Panc1 (cell line): Measurements from ENCODE around the gene SHISAL1. TPM values are rescaled to one million over a fixed set of nuclear protein-coding genes. Genes with fewer than 3 reads are reported as not detected.

Experiments used
- ATAC-seq: fragments of 200-7000 bp; cut with Tn5 transposase; 2 replicates; pipeline ENCODE4 v1.9.1; 2020; ENCODE audit warnings: mild to moderate bottlenecking, moderate library complexity
- BruUV-seq: library from RNA; stranded (reverse); fragments of 400-500 nt; replicated peaks from 2 replicates; lab custom pipeline; 2021; lab: Mats Ljungman, UMichigan
- CTCF ChIA-PET: fragments of 300-600 bp; sonication (Branson Sonifier 250); formaldehyde crosslinking; loops from one replicate; lab custom pipeline; 2022; ENCODE audit warnings: antibody characterized with exemption; lab: Charles Lee
- POLR2A ChIA-PET: fragments of 300-600 bp; sonication (Branson Sonifier 250); formaldehyde crosslinking; loops from one replicate; lab custom pipeline; 2022; ENCODE audit warnings: antibody characterized with exemption; lab: Charles Lee
- DNase-seq: peaks from one replicate; pipeline ENCODE4 v3.0.0-alpha.2; 2010; ENCODE audit warnings: low read depth, low spot score
- H3K27ac ChIP-seq: 2 replicates; pipeline ENCODE4 v1.5.1; 2011; ENCODE audit warnings: mild to moderate bottlenecking, low read length, inconsistent platforms
- H3K27me3 ChIP-seq: fragments of 200-500 bp; sonication (Bioruptor generic); 2 replicates; pipeline ENCODE4 v1.6.0; 2014; ENCODE audit warnings: low read length, inconsistent platforms; ENCODE audit not compliant: control insufficient read depth, insufficient read depth
- H3K36me3 ChIP-seq: fragments of 200-500 bp; sonication (Bioruptor generic); 2 replicates; pipeline ENCODE4 v1.5.1; 2014; ENCODE audit warnings: inconsistent platforms, mild to moderate bottlenecking, low read length, moderate library complexity; ENCODE audit not compliant: control insufficient read depth, insufficient read depth
- H3K4me1 ChIP-seq: 2 replicates; pipeline ENCODE4 v1.5.1; 2011; ENCODE audit warnings: inconsistent platforms, mild to moderate bottlenecking, low read length, moderate library complexity; ENCODE audit not compliant: control insufficient read depth, insufficient read depth
- H3K4me3 ChIP-seq, 2 experiments: 2 replicates each; pipeline ENCODE4 v1.5.1; 2011 to 2012; ENCODE audit warnings: low read depth in 2 of 2, low read length in 2 of 2, mild to moderate bottlenecking in 2 of 2, inconsistent platforms in 1 of 2, moderate library complexity in 1 of 2
- H3K9me3 ChIP-seq: fragments of 200-500 bp; sonication (Bioruptor generic); 2 replicates; pipeline ENCODE4 v1.5.1; 2014; ENCODE audit warnings: low read depth, mild to moderate bottlenecking, inconsistent platforms, low read length, moderate library complexity; ENCODE audit not compliant: control insufficient read depth, insufficient read depth
- CTCF ChIP-seq: fragments of 450-650 bp; IDR thresholded peaks from 2 replicates; pipeline ENCODE4 v1.5.1; 2017; ENCODE audit warnings: mild to moderate bottlenecking
- POLR2AphosphoS5 ChIP-seq: IDR thresholded peaks from 2 replicates; pipeline ENCODE4 v1.6.1; 2012; ENCODE audit warnings: mild to moderate bottlenecking, low read depth, low read length, moderate library complexity
- REST ChIP-seq, 2 experiments: IDR thresholded peaks; 2 replicates each; pipeline ENCODE4 v1.6.1; 2011 to 2012; ENCODE audit warnings: low read depth in 2 of 2, control low read depth in 1 of 2, low read length in 1 of 2, mild to moderate bottlenecking in 1 of 2, moderate library complexity in 1 of 2; ENCODE audit not compliant: insufficient read depth in 1 of 2
- SIN3A ChIP-seq: IDR thresholded peaks from 2 replicates; pipeline ENCODE4 v1.6.1; 2012; ENCODE audit warnings: low read depth, mild to moderate bottlenecking, low read length, moderate library complexity, borderline replicate concordance; ENCODE audit not compliant: insufficient read depth
- TCF7L2 ChIP-seq: IDR thresholded peaks from 2 replicates; pipeline ENCODE4 v1.6.1; 2011; ENCODE audit warnings: mild to moderate bottlenecking, low read depth, low read length, inconsistent platforms
- in situ Hi-C: cut with HindIII; loops from 2 replicates; pipeline ENCODE4 v1.10.0; 2016; ENCODE audit warnings: low sequenced_read_pairs, low pct_unique_long_range_greater_than_20kb
- intact Hi-C: fragments of 100-400 bp; cut with micrococcal nuclease; formaldehyde crosslinking; loops from one replicate; pipeline ENCODE4 v1.10.0; 2022; ENCODE audit not compliant: unreplicated experiment
- total RNA-seq: library from RNA; stranded (reverse); gene quantifications from one replicate; pipeline ENCODE4 v1.2.1, GENCODE V29; 2021; ENCODE audit not compliant: unreplicated experiment

The SHISAL1 gene
- total RNA-seq, 1 experiment from 2014 or later = 1.2 TPM

DNA sequence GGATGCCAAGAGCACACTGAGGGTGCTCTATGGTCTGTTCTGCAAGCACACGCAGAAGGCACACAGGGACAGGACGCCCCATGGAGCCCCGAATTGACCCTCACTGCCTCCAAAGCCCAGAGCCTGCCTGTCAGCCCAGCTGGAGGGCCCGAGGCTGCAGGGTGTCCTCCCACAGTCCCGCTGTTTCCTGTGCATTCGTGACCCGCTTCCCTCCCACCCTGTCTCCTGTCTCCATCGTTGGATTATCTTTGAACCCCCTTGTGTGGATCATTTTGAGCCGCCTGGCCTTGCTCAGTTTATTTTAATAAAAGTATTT lies 106.5 kb downstream of the SHISAL1 start:
- in situ Hi-C loops (no loop called here), intact Hi-C loops (no loop called here)
- no peaks in the 10 kb centered on the region for H3K36me3 ChIP-seq
- no peaks in the 10 kb centered on the region for H3K27me3 ChIP-seq
- H3K9me3 ChIP-seq = no peaks in the 10 kb centered on the region
- no peak overlapping the region for H3K27ac ChIP-seq
- ChIA-PET POLR2A (no interaction called here), CTCF (no interaction called here)
- ATAC-seq (no peak), DNase-seq (no peak)
- H3K4me1 ChIP-seq = no peaks in the 10 kb centered on the region
- H3K4me3 ChIP-seq = no peak overlapping the region
- no peak for TF ChIP-seq CTCF
- TF ChIP-seq TCF7L2 = no peak
- no peak for TF ChIP-seq SIN3A
- TF ChIP-seq REST (IDR thresholded peaks at IDR 0.05; ENCODE audit: insufficient read depth in 1 of 2, low read depth in 2 of 2, low read length in 1 of 2) = no peak
- TF ChIP-seq POLR2AphosphoS5 = no peak
- no TSS peak for BruUV-seq

DNA sequence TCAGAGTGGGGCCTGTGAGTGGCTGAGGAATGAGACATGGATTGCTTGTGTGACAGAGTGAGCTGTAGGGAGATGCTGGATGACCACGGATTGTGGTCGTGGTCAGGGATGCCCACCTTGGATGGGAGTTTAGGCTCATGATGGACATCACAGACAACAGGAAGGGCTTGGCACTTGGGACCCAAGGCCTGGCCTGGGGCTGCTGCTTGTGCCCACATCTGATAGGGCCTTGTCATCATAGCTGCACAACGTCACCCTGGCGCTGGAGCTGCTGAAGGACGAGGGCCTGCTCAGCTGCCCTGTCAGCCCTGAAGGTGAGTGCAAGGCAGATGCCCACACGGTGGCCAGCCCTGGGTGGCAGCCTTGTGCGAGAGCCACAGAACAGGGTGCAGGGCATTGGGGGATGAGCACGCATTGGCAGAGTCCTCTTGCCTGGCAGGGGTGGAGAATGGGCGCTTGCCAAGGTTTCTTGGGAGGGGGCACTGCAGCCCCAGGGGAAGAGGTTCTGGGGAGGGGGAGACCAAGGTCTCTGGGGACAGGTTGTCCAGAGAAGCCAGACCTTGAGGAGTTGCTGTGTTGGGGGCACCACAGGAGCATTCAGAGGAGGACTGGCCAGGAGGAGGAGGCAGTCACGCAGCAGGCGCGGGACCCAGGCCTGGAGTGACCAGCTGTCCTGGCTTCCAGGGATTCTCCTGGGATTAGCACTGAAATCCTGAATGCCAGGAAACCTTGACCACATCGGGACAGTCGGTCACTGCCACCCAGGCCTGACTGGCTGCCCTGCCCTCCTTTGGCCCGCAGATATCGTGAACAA lies 107.0 kb downstream of the SHISAL1 start:
- ChIA-PET CTCF (no interaction called here), POLR2A (no interaction called here)
- Histone ChIP-seq H3K4me1 (no peaks in the 10 kb centered on the region), H3K9me3 (no peaks in the 10 kb centered on the region), H3K36me3 (no peaks in the 10 kb centered on the region), H3K27me3 (no peaks in the 10 kb centered on the region), H3K27ac (no peak overlapping the region), H3K4me3 (no peak overlapping the region)
- BruUV-seq = no TSS peak
- TF ChIP-seq POLR2AphosphoS5 = no peak
- TF ChIP-seq CTCF = no peak
- TF ChIP-seq REST (IDR thresholded peaks at IDR 0.05; ENCODE audit: insufficient read depth in 1 of 2, low read depth in 2 of 2, low read length in 1 of 2) = no peak
- no peak for TF ChIP-seq SIN3A
- TF ChIP-seq TCF7L2 = no peak
- ATAC-seq = no peak
- intact Hi-C loops = no loop called here
- in situ Hi-C loops = no loop called here
- DNase-seq = no peak
